Measurements from ENCODE around the gene WNT2.
A peak's percentile ranks its signal among the peaks of the same experiment; 100 is the strongest.

The WNT2 gene

DNA sequence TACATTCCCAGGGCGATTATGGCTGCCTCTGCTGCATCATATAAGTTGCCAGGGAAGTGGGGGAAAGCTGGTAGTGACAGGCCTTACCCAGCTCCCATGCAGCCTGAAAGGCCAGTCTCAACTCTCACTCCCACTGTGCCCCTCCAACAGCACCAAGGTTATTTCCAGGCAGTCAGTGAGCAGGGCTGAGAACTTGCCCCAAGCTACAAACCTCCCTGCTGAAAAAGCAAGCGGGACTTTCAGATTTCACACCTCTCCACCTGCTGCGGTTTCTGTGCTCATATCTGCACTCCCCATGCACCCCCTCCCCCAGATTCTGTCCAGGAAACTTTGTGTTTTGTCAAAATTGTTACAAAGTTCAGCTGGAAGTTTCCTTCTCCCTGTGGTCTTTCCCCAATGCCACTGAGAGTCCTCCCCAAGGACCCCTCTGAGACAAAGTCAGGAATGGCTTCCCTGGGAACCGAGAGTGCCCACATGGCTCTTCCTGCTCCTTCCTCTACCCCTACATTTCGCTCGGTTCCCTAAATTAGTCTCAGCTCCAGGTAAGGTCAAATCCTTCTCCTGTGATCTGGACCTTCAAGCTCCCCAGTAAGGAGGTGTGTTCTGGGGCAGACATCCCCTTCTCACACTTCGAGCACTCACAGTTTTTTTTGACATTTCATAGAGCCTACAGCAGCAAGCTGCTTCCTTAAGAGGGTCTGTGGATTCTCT is 25.3 kb upstream of the WNT2 start:
- H3K4me3 ChIP-seq (replicated peaks in 1 of 2; ENCODE audit: low read depth in 2 of 2, low read length in 2 of 2), result no peak overlapping the region
- no peak for DNase-seq (ENCODE audit: low read depth in 2 of 2)
- TF ChIP-seq, protein P1, sequence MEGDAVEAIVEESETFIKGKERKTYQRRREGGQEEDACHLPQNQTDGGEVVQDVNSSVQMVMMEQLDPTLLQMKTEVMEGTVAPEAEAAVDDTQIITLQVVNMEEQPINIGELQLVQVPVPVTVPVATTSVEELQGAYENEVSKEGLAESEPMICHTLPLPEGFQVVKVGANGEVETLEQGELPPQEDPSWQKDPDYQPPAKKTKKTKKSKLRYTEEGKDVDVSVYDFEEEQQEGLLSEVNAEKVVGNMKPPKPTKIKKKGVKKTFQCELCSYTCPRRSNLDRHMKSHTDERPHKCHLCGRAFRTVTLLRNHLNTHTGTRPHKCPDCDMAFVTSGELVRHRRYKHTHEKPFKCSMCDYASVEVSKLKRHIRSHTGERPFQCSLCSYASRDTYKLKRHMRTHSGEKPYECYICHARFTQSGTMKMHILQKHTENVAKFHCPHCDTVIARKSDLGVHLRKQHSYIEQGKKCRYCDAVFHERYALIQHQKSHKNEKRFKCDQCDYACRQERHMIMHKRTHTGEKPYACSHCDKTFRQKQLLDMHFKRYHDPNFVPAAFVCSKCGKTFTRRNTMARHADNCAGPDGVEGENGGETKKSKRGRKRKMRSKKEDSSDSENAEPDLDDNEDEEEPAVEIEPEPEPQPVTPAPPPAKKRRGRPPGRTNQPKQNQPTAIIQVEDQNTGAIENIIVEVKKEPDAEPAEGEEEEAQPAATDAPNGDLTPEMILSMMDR (IDR thresholded peaks at IDR 0.05; ENCODE audit: low read depth, low read length), result no peak

DNA sequence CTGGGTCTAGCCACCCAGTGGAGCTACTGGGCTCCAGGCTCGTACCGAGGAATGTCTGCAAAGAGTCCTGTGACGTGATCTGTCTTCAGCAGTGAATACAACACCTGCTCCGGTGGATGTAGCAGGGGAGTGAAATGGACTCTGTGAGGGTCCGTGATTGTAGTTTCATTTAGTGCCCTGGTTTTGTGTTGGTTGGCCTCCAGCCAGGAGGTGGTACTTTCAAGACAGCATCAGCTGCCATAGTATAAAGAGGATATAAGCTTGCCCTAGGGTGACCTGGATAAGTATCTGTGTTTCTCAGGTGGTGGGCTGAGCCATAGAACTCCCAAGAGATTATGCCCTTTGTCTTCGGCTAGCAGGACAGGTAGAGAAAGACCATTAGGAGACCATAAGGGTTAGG is 24.6 kb upstream of the WNT2 start:
- DNase-seq (ENCODE audit: low read depth in 2 of 2), result no peak
- H3K4me3 ChIP-seq (replicated peaks in 1 of 2; ENCODE audit: low read depth in 2 of 2, low read length in 2 of 2), result no peak overlapping the region
- TF ChIP-seq, protein P1 (IDR thresholded peaks at IDR 0.05; ENCODE audit: low read depth, low read length), result no peak

DNA sequence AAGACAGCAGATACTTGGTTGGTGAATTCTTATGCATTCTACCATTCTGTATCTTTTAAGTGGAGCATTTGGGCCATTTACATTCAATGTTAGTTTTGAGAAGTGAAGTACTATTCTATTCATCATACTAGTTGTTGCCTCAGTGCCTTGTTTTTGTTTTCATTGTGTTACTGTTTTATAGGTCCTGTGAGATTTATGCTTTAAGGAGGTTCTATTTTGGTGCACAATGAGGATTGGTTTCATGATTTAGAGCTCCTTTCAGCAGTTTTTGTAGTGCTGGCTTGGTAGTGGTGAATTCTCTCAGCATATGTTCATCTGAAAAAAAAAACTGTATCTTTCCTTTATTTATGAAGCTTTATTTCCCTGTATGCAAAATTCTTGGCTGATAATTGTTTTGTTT is 23.3 kb upstream of the WNT2 start:
- no peak overlapping the region for H3K4me3 ChIP-seq (replicated peaks in 1 of 2; ENCODE audit: low read depth in 2 of 2, low read length in 2 of 2)
- DNase-seq (ENCODE audit: low read depth in 2 of 2), result no peak
- TF ChIP-seq, protein P1 (IDR thresholded peaks at IDR 0.05; ENCODE audit: low read depth, low read length), result no peak

DNA sequence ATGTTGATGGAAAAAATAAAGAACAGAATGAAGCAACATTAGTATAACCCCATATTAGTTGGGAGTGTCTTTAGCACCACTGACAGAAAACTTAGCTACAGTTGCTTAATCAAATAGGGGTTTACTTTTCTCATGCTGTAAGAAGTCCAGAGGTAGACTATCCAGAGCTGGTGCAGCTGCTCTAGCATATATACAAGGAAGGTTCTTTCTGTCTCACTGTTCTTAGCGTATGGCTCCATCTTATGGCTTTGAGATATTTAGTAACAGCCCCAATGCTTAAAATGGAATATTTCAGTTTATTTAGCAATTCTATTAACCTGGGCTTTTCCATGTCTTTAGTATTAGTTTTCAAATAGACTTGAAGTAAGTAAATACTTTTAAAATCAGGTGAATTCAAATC is 15.2 kb upstream of the WNT2 start:
- peak; percentile 21 to 26 for DNase-seq (ENCODE audit: low read depth in 2 of 2)
- no peak overlapping the region for H3K4me3 ChIP-seq (replicated peaks in 1 of 2; ENCODE audit: low read depth in 2 of 2, low read length in 2 of 2)
- TF ChIP-seq, protein P1 (IDR thresholded peaks at IDR 0.05; ENCODE audit: low read depth, low read length), result no peak

DNA sequence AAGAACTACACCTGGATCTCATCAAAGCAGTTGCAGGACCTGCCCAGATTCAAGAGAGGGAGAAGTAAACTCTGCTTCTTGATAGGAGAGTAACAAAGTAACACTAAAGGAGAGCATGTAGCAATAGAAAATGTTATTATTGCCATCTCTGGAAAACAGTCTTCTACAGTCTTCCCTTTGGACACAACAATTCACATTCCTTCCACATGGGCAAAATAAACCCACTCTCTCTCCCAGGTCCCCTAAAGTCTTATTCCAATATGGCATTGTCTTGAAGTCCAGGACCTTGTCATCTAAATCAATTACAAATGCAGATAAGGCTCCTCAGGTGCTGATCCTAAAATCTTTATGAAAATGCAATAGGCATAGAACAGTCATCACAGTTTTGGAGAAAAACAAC is 10.3 kb upstream of the WNT2 start:
- TF ChIP-seq, protein P1 (IDR thresholded peaks at IDR 0.05; ENCODE audit: low read depth, low read length), result peak; percentile 4
- H3K4me3 ChIP-seq (replicated peaks in 1 of 2; ENCODE audit: low read depth in 2 of 2, low read length in 2 of 2), result no peak overlapping the region
- DNase-seq (ENCODE audit: low read depth in 2 of 2), result no peak

DNA sequence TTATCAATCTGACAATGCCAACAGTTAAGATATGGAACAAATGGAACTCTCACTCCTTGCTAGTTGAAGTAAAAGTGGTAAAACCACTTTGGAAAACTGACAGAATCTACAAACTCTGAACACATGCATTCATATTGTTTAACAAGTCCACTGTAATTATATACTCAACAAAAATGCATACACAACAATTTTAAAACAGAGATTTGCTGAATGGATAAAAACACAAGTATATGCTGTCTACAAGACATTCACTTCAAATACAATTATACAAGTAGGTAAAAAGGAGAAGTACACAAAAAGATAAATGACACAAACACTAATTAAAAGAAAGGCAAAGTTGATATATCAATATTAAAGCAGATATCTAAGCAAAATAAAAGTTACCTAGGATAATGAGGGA is 9.2 kb upstream of the WNT2 start:
- TF ChIP-seq, protein P1 (IDR thresholded peaks at IDR 0.05; ENCODE audit: low read depth, low read length), result no peak
- no peak for DNase-seq (ENCODE audit: low read depth in 2 of 2)
- no peak overlapping the region for H3K4me3 ChIP-seq (replicated peaks in 1 of 2; ENCODE audit: low read depth in 2 of 2, low read length in 2 of 2)

DNA sequence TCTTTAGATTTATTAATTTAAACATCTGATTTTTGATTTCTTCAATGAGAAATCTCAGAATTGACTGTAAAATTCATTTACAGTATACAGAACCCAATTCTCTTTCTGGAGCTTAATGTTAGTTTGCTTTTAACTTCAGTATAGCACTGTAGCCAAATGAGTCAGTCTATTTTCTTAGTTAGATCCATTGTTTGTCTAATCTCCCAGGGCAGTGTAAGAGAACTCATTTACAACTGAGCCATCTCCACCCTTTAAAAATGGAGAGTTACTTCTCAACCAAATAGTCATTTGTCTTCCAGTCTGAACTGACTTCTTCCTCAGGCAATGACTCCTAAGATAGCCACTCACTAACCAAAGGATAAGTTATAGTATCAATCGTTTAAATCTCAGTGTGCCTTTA is 3.0 kb upstream of the WNT2 start:
- no peak overlapping the region for H3K4me3 ChIP-seq (replicated peaks in 1 of 2; ENCODE audit: low read depth in 2 of 2, low read length in 2 of 2)
- TF ChIP-seq, protein P1 (IDR thresholded peaks at IDR 0.05; ENCODE audit: low read depth, low read length), result no peak
- DNase-seq (ENCODE audit: low read depth in 2 of 2), result peak in 1 of 2 donors; percentile 45

Data from cardiac fibroblast (primary cell).